Measurements from ENCODE around the gene KLK12.

Gene KLK12

GRCh38 chr19:51034704-51035103 is at the start of gene KLK12:
Gene KLK12, minus strand, starts transcription at chr19:51035002. Its CDS starts 381 bp downstream, at chr19:51034621.
- no peak for DNase-seq (ENCODE audit: low read depth)

GRCh38 chr19:51084505-51084904 is 49.7 kb upstream of the KLK12 start:
- no peak for DNase-seq (ENCODE audit: low read depth)

GRCh38 chr19:51083783-51084182 is 49.0 kb upstream of the KLK12 start:
- DNase-seq (ENCODE audit: low read depth), result no peak

- no peak for DNase-seq (ENCODE audit: low read depth)
Measured at GRCh38 chr19:51083181-51083580, 48.4 kb upstream of the KLK12 start.

GRCh38 chr19:51082611-51083010 is 47.8 kb upstream of the KLK12 start, which contains the start of gene KLK14:
Gene KLK14, minus strand, starts transcription at chr19:51082887. Its CDS starts 273 bp downstream, at chr19:51082614.
- no peak for DNase-seq (ENCODE audit: low read depth)

- no peak for DNase-seq (ENCODE audit: low read depth)
Measured at GRCh38 chr19:51081476-51081875, 46.7 kb upstream of the KLK12 start.

GRCh38 chr19:51079481-51080110 is 44.8 kb upstream of the KLK12 start:
- DNase-seq (ENCODE audit: low read depth), result no peak

GRCh38 chr19:51078731-51079130 is 43.9 kb upstream of the KLK12 start:
- no peak for DNase-seq (ENCODE audit: low read depth)

GRCh38 chr19:51078104-51078503 is 43.3 kb upstream of the KLK12 start:
- no peak for DNase-seq (ENCODE audit: low read depth)

GRCh38 chr19:51076631-51077213 is 41.9 kb upstream of the KLK12 start:
- no peak for DNase-seq (ENCODE audit: low read depth)

GRCh38 chr19:51075998-51076397 is 41.2 kb upstream of the KLK12 start:
- DNase-seq (ENCODE audit: low read depth), result no peak

- DNase-seq (ENCODE audit: low read depth), result no peak
Measured at GRCh38 chr19:51071095-51071405, 36.2 kb upstream of the KLK12 start.

- no peak for DNase-seq (ENCODE audit: low read depth)
Measured at GRCh38 chr19:51070334-51071094, 35.7 kb upstream of the KLK12 start.

GRCh38 chr19:51066393-51067186 is 31.8 kb upstream of the KLK12 start:
- no peak for DNase-seq (ENCODE audit: low read depth)

GRCh38 chr19:51065221-51065960 is 30.6 kb upstream of the KLK12 start:
- no peak for DNase-seq (ENCODE audit: low read depth)

GRCh38 chr19:51064534-51065220 is 29.9 kb upstream of the KLK12 start, which contains the start of gene KLK13:
Gene KLK13, minus strand, starts transcription at chr19:51065092. Its CDS starts 25 bp downstream, at chr19:51065067.
- no peak for DNase-seq (ENCODE audit: low read depth)

GRCh38 chr19:51063664-51064063 is 28.9 kb upstream of the KLK12 start:
- DNase-seq (ENCODE audit: low read depth), result no peak

GRCh38 chr19:51060973-51061372 is 26.2 kb upstream of the KLK12 start:
- DNase-seq (ENCODE audit: low read depth), result no peak

GRCh38 chr19:51060336-51060735 is 25.5 kb upstream of the KLK12 start:
- DNase-seq (ENCODE audit: low read depth), result no peak

GRCh38 chr19:51059715-51060114 is 24.9 kb upstream of the KLK12 start:
- no peak for DNase-seq (ENCODE audit: low read depth)

GRCh38 chr19:51055866-51056265 is 21.1 kb upstream of the KLK12 start:
- no peak for DNase-seq (ENCODE audit: low read depth)
